H1 (cell line): ENCODE results near the gene DAPK2. TPM values are rescaled to one million over a fixed set of nuclear protein-coding genes. Genes with fewer than 3 reads are reported as not detected.

ENCODE experiments used
- CTCF ChIA-PET: fragments of 300-600 bp; sonication (Branson Sonifier 250); formaldehyde crosslinking; loops from one replicate; lab custom pipeline; 2021; ENCODE audit not compliant: partially characterized antibody; lab: Charles Lee
- POLR2A ChIA-PET: fragments of 300-600 bp; sonication (Branson Sonifier 250); formaldehyde crosslinking; loops from one replicate; lab custom pipeline; 2021; ENCODE audit warnings: inconsistent platforms; ENCODE audit not compliant: partially characterized antibody; lab: Charles Lee
- DNase-seq, 2 experiments: peaks; one replicate each; pipeline versions ENCODE4 v3.0.0 to v3.0.0-alpha.2; 2010 to 2022; ENCODE audit warnings: low spot score in 2 of 2, low read depth in 1 of 2, mixed read lengths in 1 of 2
- FAIRE-seq: peaks from 2 replicates; lab custom pipeline; 2011; peaks lifted over from hg19 to GRCh38; lab: Jason Lieb, UNC
- H2AFZ ChIP-seq: 2 replicates; pipeline ENCODE4 v1.8.1; 2012; ENCODE audit warnings: low read length, inconsistent platforms
- H2AK5ac ChIP-seq: 2 replicates; pipeline ENCODE4 v1.6.1; 2013; ENCODE audit warnings: low read depth, low read length
- H2BK120ac ChIP-seq: replicated peaks from 2 replicates; pipeline ENCODE3; 2013; ENCODE audit warnings: low read depth, low read length, inconsistent platforms
- H2BK12ac ChIP-seq: 2 replicates; pipeline ENCODE4 v1.6.1; 2013; ENCODE audit warnings: low read depth, low read length
- H2BK15ac ChIP-seq: 2 replicates; pipeline ENCODE4 v1.6.1; 2013; ENCODE audit warnings: low read length
- H2BK20ac ChIP-seq: 2 replicates; pipeline ENCODE4 v1.6.1; 2013; ENCODE audit warnings: low read length
- H2BK5ac ChIP-seq: 2 replicates; pipeline ENCODE4 v1.6.1; 2013; ENCODE audit warnings: low read depth, low read length
- H3K14ac ChIP-seq: 2 replicates; pipeline ENCODE4 v1.6.1; 2013; ENCODE audit warnings: inconsistent platforms; ENCODE audit not compliant: insufficient read length
- H3K18ac ChIP-seq: 2 replicates; pipeline ENCODE4 v1.6.1; 2013; ENCODE audit warnings: low read length; ENCODE audit errors: extremely low read depth
- H3K23ac ChIP-seq: 2 replicates; pipeline ENCODE4 v1.6.1; 2013; ENCODE audit warnings: inconsistent platforms; ENCODE audit not compliant: insufficient read length
- H3K23me2 ChIP-seq: 2 replicates; pipeline ENCODE4 v1.6.1; 2013; ENCODE audit warnings: low read depth, low read length
- H3K27ac ChIP-seq: 2 replicates; pipeline ENCODE4 v1.6.1; 2011; ENCODE audit warnings: low read depth, low read length, inconsistent platforms
- H3K27me3 ChIP-seq, 4 experiments: replicated peaks in 1 of 4; 1 replicate in 1 of 4; 2 replicates in 3 of 4; pipeline versions ENCODE4 v1.6.1 to v1.8.1; 2011 to 2013; ENCODE audit warnings: low read length in 3 of 4, mild to moderate bottlenecking in 3 of 4, inconsistent platforms in 2 of 4, mixed read lengths in 2 of 4, moderate library complexity in 1 of 4; ENCODE audit not compliant: control insufficient read depth in 3 of 4, insufficient read depth in 3 of 4; ENCODE audit errors: extremely low read depth in 1 of 4
- H3K36me3 ChIP-seq, 4 experiments: 2 replicates each; pipeline versions ENCODE4 v1.6.1 to v1.8.1; 2011 to 2013; ENCODE audit warnings: mild to moderate bottlenecking in 4 of 4, low read length in 3 of 4, moderate library complexity in 2 of 4, control low read depth in 1 of 4, inconsistent platforms in 1 of 4; ENCODE audit not compliant: insufficient read depth in 4 of 4, control insufficient read depth in 2 of 4
- H3K4ac ChIP-seq: replicated peaks from 2 replicates; pipeline ENCODE3; 2013; ENCODE audit warnings: low read length, low read depth, mixed read lengths, inconsistent platforms; ENCODE audit not compliant: insufficient read length
- H3K4me1 ChIP-seq, 4 experiments: replicated peaks in 1 of 4; 1 replicate in 1 of 4; 2 replicates in 3 of 4; pipeline versions ENCODE4 v1.6.1 to v1.8.1; 2011 to 2013; ENCODE audit warnings: low read length in 3 of 4, inconsistent platforms in 2 of 4, mixed read lengths in 1 of 4; ENCODE audit not compliant: insufficient read depth in 4 of 4, control insufficient read depth in 3 of 4
- H3K4me2 ChIP-seq, 2 experiments: 2 replicates each; pipeline versions ENCODE4 v1.6.1 to v1.8.1; 2011 to 2013; ENCODE audit warnings: low read depth in 2 of 2, low read length in 2 of 2, control low read depth in 1 of 2, inconsistent platforms in 1 of 2, mild to moderate bottlenecking in 1 of 2; ENCODE audit not compliant: insufficient read depth in 1 of 2
- H3K4me3 ChIP-seq, 4 experiments: fragments of 200-600, 300-600 bp in 1 of 4; sonication (generic), shearing (Covaris generic), sonication (Bioruptor Twin) in 1 of 4; 2 replicates each; pipeline versions ENCODE4 v1.5.1 to v1.8.1; 2011 to 2016; ENCODE audit warnings: low read length in 4 of 4, low read depth in 3 of 4, control low read depth in 2 of 4, inconsistent platforms in 2 of 4, mild to moderate bottlenecking in 2 of 4, mixed read lengths in 1 of 4, moderate library complexity in 1 of 4; ENCODE audit not compliant: insufficient read depth in 2 of 4; ENCODE audit errors: extremely low read depth in 1 of 4
- H3K56ac ChIP-seq: replicated peaks from 2 replicates; pipeline ENCODE3; 2013; ENCODE audit warnings: low read depth, mild to moderate bottlenecking, mixed read lengths, low read length, inconsistent platforms; ENCODE audit not compliant: insufficient read length
- H3K79me1 ChIP-seq: 2 replicates; pipeline ENCODE4 v1.6.1; 2013; ENCODE audit warnings: low read depth, low read length, control low read depth
- H3K79me2 ChIP-seq, 2 experiments: 2 replicates each; pipeline versions ENCODE4 v1.6.1 to v1.8.1; 2012 to 2013; ENCODE audit warnings: low read length in 2 of 2, mild to moderate bottlenecking in 2 of 2, inconsistent platforms in 1 of 2; ENCODE audit not compliant: insufficient read depth in 2 of 2, control insufficient read depth in 1 of 2
- H3K9ac ChIP-seq, 4 experiments: replicated peaks in 1 of 4; 1 replicate in 1 of 4; 2 replicates in 3 of 4; pipeline versions ENCODE4 v1.6.1 to v1.8.1; 2011 to 2013; ENCODE audit warnings: low read depth in 3 of 4, low read length in 3 of 4, control low read depth in 2 of 4, mild to moderate bottlenecking in 2 of 4, moderate library complexity in 2 of 4, inconsistent platforms in 1 of 4; ENCODE audit errors: extremely low read depth in 1 of 4
- H3K9me3 ChIP-seq, 2 experiments: 2 replicates each; pipeline versions ENCODE4 v1.6.1 to v1.8.1; 2012 to 2013; ENCODE audit warnings: mild to moderate bottlenecking in 2 of 2, moderate library complexity in 2 of 2, control low read depth in 1 of 2, inconsistent platforms in 1 of 2, low read depth in 1 of 2, low read length in 1 of 2, mixed read lengths in 1 of 2; ENCODE audit not compliant: insufficient read depth in 2 of 2
- H4K20me1 ChIP-seq, 2 experiments: replicated peaks in 1 of 2; 2 replicates each; pipeline versions ENCODE3 to v1.8.1; 2011 to 2013; ENCODE audit warnings: inconsistent platforms in 2 of 2, low read length in 2 of 2, mild to moderate bottlenecking in 1 of 2; ENCODE audit not compliant: insufficient read depth in 2 of 2, control insufficient read depth in 1 of 2
- H4K5ac ChIP-seq: 2 replicates; pipeline ENCODE4 v1.6.1; 2013; ENCODE audit warnings: low read length, low read depth, mixed read lengths, inconsistent platforms; ENCODE audit not compliant: insufficient read length
- H4K8ac ChIP-seq: 2 replicates; pipeline ENCODE4 v1.8.0; 2013; ENCODE audit warnings: mild to moderate bottlenecking, moderate library complexity, low read length, inconsistent platforms; ENCODE audit not compliant: insufficient read depth; ENCODE audit errors: extremely low read depth
- H4K91ac ChIP-seq: replicated peaks from 2 replicates; pipeline ENCODE3; 2013; ENCODE audit warnings: low read length, mixed read lengths, inconsistent platforms; ENCODE audit not compliant: insufficient read length
- CBX8 ChIP-seq: fragments of 300-800, 300-1000 bp; sonication (generic); IDR thresholded peaks from 2 replicates; pipeline ENCODE4 v1.7.1; 2016; ENCODE audit warnings: low read depth, low read length, borderline replicate concordance
- KDM4A ChIP-seq: IDR thresholded peaks from one replicate; pipeline ENCODE4 v1.7.1; 2012; ENCODE audit warnings: low read depth, mild to moderate bottlenecking, moderate library complexity, low read length, inconsistent platforms; ENCODE audit not compliant: severe bottlenecking
- KDM5A ChIP-seq: fragments of 200-600 bp; IDR thresholded peaks from 2 replicates; pipeline ENCODE4 v1.7.1; 2012; ENCODE audit warnings: mild to moderate bottlenecking, low read length, inconsistent platforms, mixed read lengths
- MAFK ChIP-seq: IDR thresholded peaks from 2 replicates; pipeline ENCODE4 v1.6.1; 2012; ENCODE audit warnings: low read depth, mild to moderate bottlenecking, improper control_type of control experiment, low read length
- POLR2AphosphoS5 ChIP-seq: IDR thresholded peaks from 2 replicates; pipeline ENCODE4 v1.6.1; 2011; ENCODE audit warnings: low read depth, low read length
- SIX5 ChIP-seq: IDR thresholded peaks from 2 replicates; pipeline ENCODE4 v1.6.1; 2011; ENCODE audit warnings: mild to moderate bottlenecking, low read depth, low read length
- WGBS, 2 experiments: shearing (Covaris generic) in 1 of 2; methylation state at CpG; one replicate each; pipeline versions ENCODE4 v1.1.6 to v1.1.7; 2013 to 2015; ENCODE audit warnings: low lambda C conversion rate in 2 of 2, mixed read lengths in 2 of 2, inconsistent platforms in 1 of 2, low coverage in 1 of 2, missing lambda C conversion rate in 1 of 2; ENCODE audit not compliant: insufficient replicate concordance in 2 of 2, insufficient coverage in 1 of 2, insufficient read length in 1 of 2; ENCODE audit errors: extremely low coverage in 1 of 2, missing lambda C conversion rate in 1 of 2; 5-methylcytosine and 5-hydroxymethylcytosine counted together
- polyA plus RNA-seq, 7 experiments: library from polyadenylated mRNA; depleted of rRNA in 3 of 7; stranded (reverse) in 5 of 7; unstranded in 2 of 7; fragments of >200 nt in 5 of 7; fragments of 200-250 nt in 2 of 7; gene quantifications; 1 replicate in 5 of 7; 2 replicates in 1 of 7; 4 replicates in 1 of 7; pipeline versions ENCODE4 v1.2.1 to v1.2.3, GENCODE V29; 2011 to 2013; ENCODE audit warnings: missing spikeins in 2 of 7, mixed read lengths in 2 of 7
- total RNA-seq: library from RNA; stranded (reverse); fragmentation: NEBNext Ultra II Directional; extraction: Animal tissue kit (Norgen Biotek cat#: 25700); gene quantifications from 2 replicates; pipeline ENCODE4 v1.2.1, GENCODE V29; 2021
- TF ChIP-seq, protein P1 (sequence below), 3 experiments: IDR thresholded peaks; 1 replicate in 2 of 3; 2 replicates in 1 of 3; pipeline versions ENCODE4 v1.5.1 to v1.6.1; 2011; ENCODE audit warnings: low read length in 3 of 3, mild to moderate bottlenecking in 3 of 3, inconsistent platforms in 2 of 3, low read depth in 1 of 3, moderate library complexity in 1 of 3; ENCODE audit not compliant: insufficient read depth in 1 of 3; ENCODE audit errors: control extremely low read depth in 1 of 3
- TF ChIP-seq, protein P2 (sequence below): IDR thresholded peaks from 2 replicates; pipeline ENCODE4 v1.6.1; 2012; ENCODE audit warnings: inconsistent platforms

DAPK2 gene
- total and polyA plus RNA-seq, 2 of the 8 experiments (the other 6 are each of a cell fraction or from before 2014, with no cell fraction given), result 1.8 to 2.9 TPM

DNA sequence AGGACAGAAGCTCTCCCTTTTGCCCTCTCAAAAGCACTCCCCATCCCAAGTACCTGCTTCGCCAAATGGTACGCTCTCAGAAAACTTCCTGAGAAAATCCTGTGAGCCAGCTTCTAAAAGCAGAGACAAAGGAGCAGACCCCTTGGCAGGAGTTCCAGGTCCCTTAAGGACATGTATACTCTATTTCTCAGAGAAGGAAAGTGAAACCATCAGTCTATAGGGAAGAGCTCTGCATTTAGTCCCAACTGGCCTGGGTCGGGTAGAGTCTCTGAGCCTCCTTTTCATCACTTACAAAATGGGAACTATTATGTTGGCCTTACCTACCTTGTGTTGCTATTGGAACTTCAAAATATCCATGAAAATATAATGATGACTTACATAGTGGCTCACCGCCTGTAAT, 19.7 kb downstream of the DAPK2 start:
- Histone ChIP-seq H3K4me2 (no peak overlapping the region), H4K91ac (no peak overlapping the region), H4K5ac (no peak overlapping the region), H3K18ac (no peak overlapping the region), H3K27ac (no peak overlapping the region), H3K79me1 (no peaks in the 10 kb centered on the region; the same call in 1 of the 2 replicates), H2BK120ac (no peak overlapping the region), H3K14ac (no peak overlapping the region), H3K27me3 (no peaks in the 10 kb centered on the region), H2BK12ac (no peak overlapping the region), H3K23me2 (no peaks in the 10 kb centered on the region; the same call in 1 of the 2 replicates), H3K56ac (no peak overlapping the region), H3K79me2 (no peaks in the 10 kb centered on the region), H4K8ac (no peak overlapping the region), H3K4me1 (peaks cover 3 to 8% (median 3%) of the 10 kb centered on the region in 4 experiments; a peak in 5 of 7 replicates), H3K36me3 (no peaks in the 10 kb centered on the region; a peak in 1 of 8 replicates), H3K23ac (no peak overlapping the region), H3K9me3 (no peaks in the 10 kb centered on the region), H3K4ac (no peak overlapping the region), H4K20me1 (no peaks in the 10 kb centered on the region), H2AK5ac (no peak overlapping the region), H2BK20ac (no peak overlapping the region), H3K9ac (no peak overlapping the region), H2BK15ac (no peak overlapping the region), H3K4me3 (no peak overlapping the region), H2BK5ac (no peak overlapping the region), H2AFZ (no peak overlapping the region)
- WGBS, 2 experiments, result 95% methylated on average over 4 of the region's 4 CpGs; no CpG with 5 or more reads in 1 of the 2 experiments
- no peak for FAIRE-seq
- POLR2A ChIA-PET, result interaction anchor here (1.1 kb wide), 1 partner anchor 193 kb away, joined by 3 read pairs; no protein-coding TSS in a partner anchor
- CTCF ChIA-PET, result interaction anchor here (0.6 to 3.9 kb wide), 5 partner anchors 12 to 1377 kb away, joined by 3 to 18 read pairs (median 6); partner anchors contain the start of gene DAPK2
- DNase-seq, result no peak
- TF ChIP-seq SIX5 (no peak), POLR2AphosphoS5 (no peak), CBX8 (no peak), KDM4A (no peak), MAFK (no peak), KDM5A (no peak)
- TF ChIP-seq, protein P1, sequence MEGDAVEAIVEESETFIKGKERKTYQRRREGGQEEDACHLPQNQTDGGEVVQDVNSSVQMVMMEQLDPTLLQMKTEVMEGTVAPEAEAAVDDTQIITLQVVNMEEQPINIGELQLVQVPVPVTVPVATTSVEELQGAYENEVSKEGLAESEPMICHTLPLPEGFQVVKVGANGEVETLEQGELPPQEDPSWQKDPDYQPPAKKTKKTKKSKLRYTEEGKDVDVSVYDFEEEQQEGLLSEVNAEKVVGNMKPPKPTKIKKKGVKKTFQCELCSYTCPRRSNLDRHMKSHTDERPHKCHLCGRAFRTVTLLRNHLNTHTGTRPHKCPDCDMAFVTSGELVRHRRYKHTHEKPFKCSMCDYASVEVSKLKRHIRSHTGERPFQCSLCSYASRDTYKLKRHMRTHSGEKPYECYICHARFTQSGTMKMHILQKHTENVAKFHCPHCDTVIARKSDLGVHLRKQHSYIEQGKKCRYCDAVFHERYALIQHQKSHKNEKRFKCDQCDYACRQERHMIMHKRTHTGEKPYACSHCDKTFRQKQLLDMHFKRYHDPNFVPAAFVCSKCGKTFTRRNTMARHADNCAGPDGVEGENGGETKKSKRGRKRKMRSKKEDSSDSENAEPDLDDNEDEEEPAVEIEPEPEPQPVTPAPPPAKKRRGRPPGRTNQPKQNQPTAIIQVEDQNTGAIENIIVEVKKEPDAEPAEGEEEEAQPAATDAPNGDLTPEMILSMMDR (IDR thresholded peaks at IDR 0.05; ENCODE audit: control extremely low read depth in 1 of 3, insufficient read depth in 1 of 3, low read depth in 1 of 3, low read length in 3 of 3), result no peak
- TF ChIP-seq, protein P2, sequence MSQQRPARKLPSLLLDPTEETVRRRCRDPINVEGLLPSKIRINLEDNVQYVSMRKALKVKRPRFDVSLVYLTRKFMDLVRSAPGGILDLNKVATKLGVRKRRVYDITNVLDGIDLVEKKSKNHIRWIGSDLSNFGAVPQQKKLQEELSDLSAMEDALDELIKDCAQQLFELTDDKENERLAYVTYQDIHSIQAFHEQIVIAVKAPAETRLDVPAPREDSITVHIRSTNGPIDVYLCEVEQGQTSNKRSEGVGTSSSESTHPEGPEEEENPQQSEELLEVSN, result no peak
